ENCODE measurements around the gene PORCN. TPM values are rescaled to one million over a fixed set of nuclear protein-coding genes. Genes with fewer than 3 reads are reported as not detected.

The PORCN gene
- total RNA-seq, 6 experiments from 2014 or later, result 1.7 to 6.1 (median 1.9) TPM

GRCh38 chrX:48489892-48490291, 18.9 kb upstream of the PORCN start:
- Histone ChIP-seq H3K27me3 (no peaks in the 10 kb centered on the region), H3K36me3 (no peaks in the 10 kb centered on the region), H3K27ac (no peak overlapping the region), H3K9me3 (no peaks in the 10 kb centered on the region), H3K4me3 (no peak overlapping the region), H3K4me1 (no peaks in the 10 kb centered on the region)
- ATAC-seq (no peak), DNase-seq (no peak)
- TF ChIP-seq POLR2A (IDR thresholded peaks at IDR 0.05) (no peak), CTCF (IDR thresholded peaks at IDR 0.05) (no peak)
- WGBS (ENCODE audit: insufficient coverage, low coverage, low lambda C conversion rate, missing lambda C conversion rate), result 75% methylated on average over 2 of the region's 2 CpGs
- intact Hi-C loops (cut with DNase I), result no loop called here

GRCh38 chrX:48490661-48491060, 18.1 kb upstream of the PORCN start:
- ATAC-seq, result no peak
- Histone ChIP-seq H3K27ac (no peak overlapping the region), H3K4me1 (no peaks in the 10 kb centered on the region), H3K9me3 (no peaks in the 10 kb centered on the region), H3K4me3 (no peak overlapping the region), H3K27me3 (no peaks in the 10 kb centered on the region), H3K36me3 (no peaks in the 10 kb centered on the region)
- 50% methylated on average over 2 of the region's 8 CpGs for WGBS (ENCODE audit: insufficient coverage, low coverage, low lambda C conversion rate, missing lambda C conversion rate)
- peak in 1 of 3 donors; percentile 13 for DNase-seq
- TF ChIP-seq POLR2A (IDR thresholded peaks at IDR 0.05) (no peak), CTCF (IDR thresholded peaks at IDR 0.05) (no peak)
- intact Hi-C loops (cut with DNase I), result no loop called here

- peak in 1 of 3 donors; percentile 27 for DNase-seq
- 100% methylated on average over 1 of the region's 9 CpGs for WGBS (ENCODE audit: insufficient coverage, low coverage, low lambda C conversion rate, missing lambda C conversion rate)
- intact Hi-C loops (cut with DNase I), result no loop called here
- H3K27me3 ChIP-seq, result no peaks in the 10 kb centered on the region
- no peak for TF ChIP-seq CTCF (IDR thresholded peaks at IDR 0.05)
- H3K4me3 ChIP-seq, result no peak overlapping the region
- no peak overlapping the region for H3K27ac ChIP-seq
- no peaks in the 10 kb centered on the region for H3K4me1 ChIP-seq
- H3K36me3 ChIP-seq, result no peaks in the 10 kb centered on the region
- ATAC-seq, result no peak
- H3K9me3 ChIP-seq, result no peaks in the 10 kb centered on the region
Observed at GRCh38 chrX:48491809-48492208, 17.0 kb upstream of the PORCN start.

GRCh38 chrX:48492293-48492910, 16.4 kb upstream of the PORCN start:
- Histone ChIP-seq H3K36me3 (no peaks in the 10 kb centered on the region), H3K4me3 (no peak overlapping the region), H3K4me1 (no peaks in the 10 kb centered on the region), H3K27me3 (no peaks in the 10 kb centered on the region), H3K9me3 (no peaks in the 10 kb centered on the region), H3K27ac (no peak overlapping the region)
- peak in 1 of 3 donors; percentile 27 for DNase-seq
- TF ChIP-seq POLR2A (IDR thresholded peaks at IDR 0.05), result no peak
- TF ChIP-seq CTCF (IDR thresholded peaks at IDR 0.05), result no peak
- 53% methylated on average over 3 of the region's 7 CpGs for whole genome bisulfite sequencing (ENCODE audit: insufficient coverage, low coverage, low lambda C conversion rate, missing lambda C conversion rate)
- peak in 2 of 4 donors; percentile 45 to 54 for ATAC-seq
- intact Hi-C loops (cut with DNase I), result no loop called here

All from right lobe of liver (tissue), 6 donors.